MM.1S (cell line): ENCODE results near the gene HINFP.

Experiments used
- DNase-seq: peaks from one replicate; pipeline ENCODE4 v3.0.0-alpha.2; 2015
- H2AFZ ChIP-seq: fragments of 300-600 bp; sonication (generic); 2 replicates; pipeline ENCODE4 v1.6.0; 2016; ENCODE audit warnings: antibody characterized with exemption, low read length
- H3F3A ChIP-seq: fragments of 300-600 bp; sonication (generic); 2 replicates; pipeline ENCODE4 v1.6.1; 2016; ENCODE audit warnings: mild to moderate bottlenecking, antibody characterized with exemption, low read length, moderate library complexity, mixed read lengths; ENCODE audit not compliant: insufficient read depth
- H3K27ac ChIP-seq: fragments of 300-600 bp; sonication (generic); 2 replicates; pipeline ENCODE4 v1.5.1; 2016; ENCODE audit warnings: mild to moderate bottlenecking, low read length
- H3K27me3 ChIP-seq: fragments of 300-600 bp; sonication (generic); replicated peaks from 2 replicates; pipeline ENCODE4 v1.6.0; 2016; ENCODE audit warnings: low read length; ENCODE audit not compliant: insufficient read depth
- H3K36me3 ChIP-seq: fragments of 300-600 bp; sonication (generic); replicated peaks from 2 replicates; pipeline ENCODE4 v1.6.1; 2016; ENCODE audit warnings: mild to moderate bottlenecking, low read length, mixed read lengths; ENCODE audit not compliant: insufficient read depth
- H3K4me1 ChIP-seq: fragments of 300-600 bp; sonication (generic); 2 replicates; pipeline ENCODE4 v1.6.1; 2016; ENCODE audit warnings: low read length, mixed read lengths
- H3K4me2 ChIP-seq: fragments of 300-600 bp; sonication (generic); 2 replicates; pipeline ENCODE4 v1.6.0; 2016; ENCODE audit warnings: low read depth, low read length
- H3K4me3 ChIP-seq: fragments of 300-600 bp; sonication (generic); 2 replicates; pipeline ENCODE4 v1.5.1; 2016; ENCODE audit warnings: low read length, mixed read lengths
- H3K79me2 ChIP-seq: fragments of 300-600 bp; sonication (generic); 2 replicates; pipeline ENCODE4 v1.6.1; 2016; ENCODE audit warnings: mixed run types, low read length, mixed read lengths
- H3K9ac ChIP-seq: fragments of 300-600 bp; sonication (generic); 2 replicates; pipeline ENCODE4 v1.6.1; 2016; ENCODE audit warnings: low read length, mixed read lengths
- H3K9me2 ChIP-seq: fragments of 300-600 bp; sonication (generic); replicated peaks from 2 replicates; pipeline ENCODE4 v1.6.1; 2016; ENCODE audit warnings: mild to moderate bottlenecking, low read length, mixed read lengths; ENCODE audit not compliant: insufficient read depth
- H3K9me3 ChIP-seq: fragments of 300-600 bp; sonication (generic); replicated peaks from 2 replicates; pipeline ENCODE4 v1.6.1; 2016; ENCODE audit warnings: mild to moderate bottlenecking, low read length, mixed read lengths; ENCODE audit not compliant: insufficient read depth
- H4K20me1 ChIP-seq: fragments of 300-600 bp; sonication (generic); 2 replicates; pipeline ENCODE4 v1.6.1; 2016; ENCODE audit warnings: mild to moderate bottlenecking, low read length, moderate library complexity, mixed read lengths; ENCODE audit not compliant: insufficient read depth
- EZH2 ChIP-seq: fragments of 300-600 bp; sonication (generic); optimal IDR thresholded peaks from 2 replicates; pipeline ENCODE3; 2017; ENCODE audit warnings: low read depth, mild to moderate bottlenecking, antibody characterized with exemption, low read length, mixed read lengths
- EZH2phosphoT487 ChIP-seq: fragments of 300-600 bp; sonication (generic); IDR thresholded peaks from 2 replicates; pipeline ENCODE4 v1.6.1; 2018; ENCODE audit warnings: antibody characterized with exemption, low read length
- TF ChIP-seq, protein P1 (sequence below): fragments of 300-600 bp; sonication (generic); IDR thresholded peaks from 2 replicates; pipeline ENCODE4 v1.5.1; 2016; ENCODE audit warnings: antibody characterized with exemption, low read length, mixed read lengths

Gene HINFP

DNA sequence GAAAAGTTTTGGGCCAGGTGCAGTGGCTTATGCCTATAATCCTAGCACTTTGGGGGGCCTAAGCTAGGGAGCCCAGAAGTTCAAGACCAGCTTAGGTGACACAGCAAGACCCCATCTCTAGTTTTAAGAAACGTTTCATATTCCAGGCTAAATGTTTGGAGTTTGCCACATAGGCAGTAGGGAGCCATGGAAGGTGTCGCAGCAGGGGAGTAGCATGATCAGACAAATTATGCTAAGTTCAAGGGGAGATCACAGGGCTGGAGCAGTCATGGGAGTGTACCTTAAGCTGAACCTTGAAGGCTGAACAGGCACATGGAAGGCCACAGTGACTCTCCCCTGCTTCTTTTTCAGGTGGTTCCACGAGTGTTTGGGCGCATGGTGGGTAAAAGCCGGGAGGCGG, 58.0 kb downstream of the HINFP start:
- H3K4me1 ChIP-seq: 0 out of 2 replicates have a peak, but pooled peaks cover 4% of the 10 kb centered on the region
- no peak overlapping the region for H3K4me2 ChIP-seq
- H3F3A ChIP-seq: no peaks in the 10 kb centered on the region
- no peak overlapping the region for H3K4me3 ChIP-seq
- no peak overlapping the region for H2AFZ ChIP-seq
- no peaks in the 10 kb centered on the region for H3K36me3 ChIP-seq
- H3K27me3 ChIP-seq: no peaks in the 10 kb centered on the region
- no peak overlapping the region for H3K27ac ChIP-seq
- H3K79me2 ChIP-seq: no peaks in the 10 kb centered on the region
- H4K20me1 ChIP-seq: no peaks in the 10 kb centered on the region
- no peaks in the 10 kb centered on the region for H3K9me3 ChIP-seq
- no peak for DNase-seq
- H3K9me2 ChIP-seq: no peaks in the 10 kb centered on the region
- no peak for TF ChIP-seq EZH2
- TF ChIP-seq, protein P1, sequence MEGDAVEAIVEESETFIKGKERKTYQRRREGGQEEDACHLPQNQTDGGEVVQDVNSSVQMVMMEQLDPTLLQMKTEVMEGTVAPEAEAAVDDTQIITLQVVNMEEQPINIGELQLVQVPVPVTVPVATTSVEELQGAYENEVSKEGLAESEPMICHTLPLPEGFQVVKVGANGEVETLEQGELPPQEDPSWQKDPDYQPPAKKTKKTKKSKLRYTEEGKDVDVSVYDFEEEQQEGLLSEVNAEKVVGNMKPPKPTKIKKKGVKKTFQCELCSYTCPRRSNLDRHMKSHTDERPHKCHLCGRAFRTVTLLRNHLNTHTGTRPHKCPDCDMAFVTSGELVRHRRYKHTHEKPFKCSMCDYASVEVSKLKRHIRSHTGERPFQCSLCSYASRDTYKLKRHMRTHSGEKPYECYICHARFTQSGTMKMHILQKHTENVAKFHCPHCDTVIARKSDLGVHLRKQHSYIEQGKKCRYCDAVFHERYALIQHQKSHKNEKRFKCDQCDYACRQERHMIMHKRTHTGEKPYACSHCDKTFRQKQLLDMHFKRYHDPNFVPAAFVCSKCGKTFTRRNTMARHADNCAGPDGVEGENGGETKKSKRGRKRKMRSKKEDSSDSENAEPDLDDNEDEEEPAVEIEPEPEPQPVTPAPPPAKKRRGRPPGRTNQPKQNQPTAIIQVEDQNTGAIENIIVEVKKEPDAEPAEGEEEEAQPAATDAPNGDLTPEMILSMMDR: no peak
- TF ChIP-seq EZH2phosphoT487: no peak
- H3K9ac ChIP-seq: no peak overlapping the region

DNA sequence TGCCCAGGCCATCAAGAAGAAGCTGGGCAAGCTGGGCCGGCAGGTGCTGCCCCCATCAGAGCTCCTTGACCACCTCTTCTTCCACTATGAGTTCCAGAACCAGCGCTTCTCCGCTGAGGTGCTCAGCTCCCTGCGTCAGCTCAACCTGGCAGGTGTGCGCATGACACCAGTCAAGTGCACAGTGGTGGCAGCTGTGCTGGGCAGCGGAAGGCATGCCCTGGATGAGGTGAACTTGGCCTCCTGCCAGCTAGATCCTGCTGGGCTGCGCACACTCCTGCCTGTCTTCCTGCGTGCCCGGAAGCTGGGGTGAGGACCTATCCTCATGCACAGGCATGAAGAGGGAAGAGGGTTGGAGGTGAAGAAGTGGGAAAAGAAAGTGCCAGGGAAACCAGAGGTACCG, 58.6 kb downstream of the HINFP start:
- Histone ChIP-seq H3K4me3 (no peak overlapping the region), H3K27ac (no peak overlapping the region), H2AFZ (no peak overlapping the region), H3K4me2 (no peak overlapping the region), H4K20me1 (no peaks in the 10 kb centered on the region), H3K4me1 (0 out of 2 replicates have a peak, but pooled peaks cover 4% of the 10 kb centered on the region), H3K9me2 (no peaks in the 10 kb centered on the region), H3K27me3 (no peaks in the 10 kb centered on the region), H3F3A (no peaks in the 10 kb centered on the region), H3K36me3 (no peaks in the 10 kb centered on the region), H3K9ac (no peak overlapping the region), H3K79me2 (no peaks in the 10 kb centered on the region), H3K9me3 (no peaks in the 10 kb centered on the region)
- no peak for DNase-seq
- TF ChIP-seq EZH2phosphoT487 (no peak), EZH2 (no peak)
- TF ChIP-seq, protein P1: no peak

- H2AFZ ChIP-seq: no peak overlapping the region
- no peaks in the 10 kb centered on the region for H4K20me1 ChIP-seq
- TF ChIP-seq EZH2phosphoT487 (no peak), EZH2 (no peak)
- TF ChIP-seq, protein P1: no peak
- DNase-seq: no peak
- H3K4me2 ChIP-seq: no peak overlapping the region
- H3K27ac ChIP-seq: no peak overlapping the region
- H3K9me2 ChIP-seq: no peaks in the 10 kb centered on the region
- H3K4me3 ChIP-seq: no peak overlapping the region
- H3F3A ChIP-seq: no peaks in the 10 kb centered on the region
- 0 out of 2 replicates have a peak, but pooled peaks cover 1% of the 10 kb centered on the region for H3K27me3 ChIP-seq
- H3K9ac ChIP-seq: no peak overlapping the region
- H3K79me2 ChIP-seq: no peaks in the 10 kb centered on the region
- H3K4me1 ChIP-seq: 0 out of 2 replicates have a peak, but pooled peaks cover 4% of the 10 kb centered on the region
- H3K9me3 ChIP-seq: no peaks in the 10 kb centered on the region
- H3K36me3 ChIP-seq: no peaks in the 10 kb centered on the region
These were observed 59.6 kb downstream of the HINFP start for GRCh38 chr11:119180729-119181676.
